Activated CD8-positive, alpha-beta T cell treated with anti-CD3 and anti-CD28 coated beads, Interleukin-2, amount 10 ng/mL, durations not matched to agents 7 days and 5 days (primary cell): ENCODE data around the gene PDZD8. TPM values are rescaled to one million over a fixed set of nuclear protein-coding genes. Genes with fewer than 3 reads are reported as not detected.

Experiments
- ATAC-seq: fragments of 150-1000 bp; cut with Tn5 transposase; one replicate; pipeline ENCODE4 v1.10.0; 2021; ENCODE audit warnings: moderate library complexity
- CTCF ChIA-PET: fragments of 350-600 bp; sonication (Branson Sonifier 250); formaldehyde crosslinking; loops from one replicate; lab custom pipeline; 2021; ENCODE audit warnings: antibody characterized with exemption; lab: Charles Lee
- POLR2A ChIA-PET: fragments of 350-600 bp; sonication (Branson Sonifier 250); formaldehyde crosslinking; loops from one replicate; lab custom pipeline; 2021; ENCODE audit warnings: antibody characterized with exemption; lab: Charles Lee
- DNase-seq: peaks from one replicate; pipeline ENCODE4 v3.0.0-alpha.2; 2020
- H3K27ac Mint-ChIP-seq: one replicate; pipeline ENCODE4 v1.8.0; 2021; ENCODE audit warnings: mild to moderate bottlenecking, mixed read lengths
- H3K27me3 Mint-ChIP-seq: one replicate; pipeline ENCODE4 v1.8.0; 2021; ENCODE audit warnings: low read depth, mixed read lengths
- H3K36me3 Mint-ChIP-seq: one replicate; pipeline ENCODE4 v1.8.0; 2021; ENCODE audit warnings: low read depth, mixed read lengths
- H3K4me1 Mint-ChIP-seq: one replicate; pipeline ENCODE4 v1.8.0; 2021; ENCODE audit warnings: low read depth, mixed read lengths
- H3K4me3 Mint-ChIP-seq: one replicate; pipeline ENCODE4 v1.8.0; 2021; ENCODE audit warnings: mild to moderate bottlenecking, mixed read lengths
- H3K9me3 Mint-ChIP-seq: one replicate; pipeline ENCODE4 v1.8.0; 2022; ENCODE audit warnings: mixed read lengths; ENCODE audit not compliant: insufficient read depth
- total RNA-seq, 2 experiments: library from RNA; stranded (reverse); gene quantifications; one replicate each; pipeline ENCODE4 v1.2.3, GENCODE V29; 2021

PDZD8 gene
- total RNA-seq, 2 experiments from 2014 or later = 11.2 to 12.5 TPM

DNA sequence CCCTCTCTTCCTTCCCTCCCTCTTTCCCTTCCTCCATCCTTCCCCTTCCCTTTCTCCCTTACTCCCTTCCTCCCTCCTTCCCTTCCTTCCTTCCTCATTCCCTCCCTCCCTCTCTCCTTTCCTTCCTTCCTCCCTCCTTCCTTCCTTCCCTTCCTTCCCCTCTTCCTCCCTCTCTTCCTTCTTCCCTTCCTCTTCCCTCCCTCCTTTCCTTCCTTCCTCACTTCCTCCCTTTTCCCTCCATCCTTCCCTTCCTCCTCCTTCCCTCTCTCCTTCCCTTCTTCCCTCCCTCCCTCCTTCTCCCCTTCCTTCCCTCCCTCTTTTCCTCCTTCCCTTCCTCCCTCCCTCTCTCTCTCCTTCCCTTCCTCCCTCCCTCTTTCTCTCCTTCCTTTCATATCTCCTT lies 147.0 kb downstream of the PDZD8 start:
- DNase-seq = no peak
- ChIA-PET CTCF (interaction anchor here (1.4 kb wide), 1 partner anchor 11 kb away, joined by 3 read pairs; no protein-coding TSS in a partner anchor), POLR2A (no interaction called here)
- no peaks in the 10 kb centered on the region for H3K9me3 Mint-ChIP-seq
- H3K36me3 Mint-ChIP-seq = no peaks in the 10 kb centered on the region
- no peak for ATAC-seq
- H3K4me3 Mint-ChIP-seq = no peak overlapping the region
- peaks cover 22% of the 10 kb centered on the region for H3K27me3 Mint-ChIP-seq
- H3K27ac Mint-ChIP-seq = no peak overlapping the region
- H3K4me1 Mint-ChIP-seq = no peaks in the 10 kb centered on the region

Other genes with a start within 250 kb of the PDZD8 start
- gene VAX1, start 237.2 kb downstream of the PDZD8 start, total RNA-seq = not detected
- gene KCNK18, start 178.0 kb downstream of the PDZD8 start, total RNA-seq = not detected
- gene SLC18A2, start 134.3 kb downstream of the PDZD8 start, total RNA-seq = not detected
- gene EMX2, start 167.3 kb upstream of the PDZD8 start, total RNA-seq = not detected